ENCODE results near the gene PRAMEF2. TPM values are rescaled to one million over a fixed set of nuclear protein-coding genes. Genes with fewer than 3 reads are reported as not detected.

PRAMEF2 gene
- total RNA-seq, 1 donor from 2014 or later = not detected

Other genes with a start within 250 kb of the PRAMEF2 start
- 79.6 TPM for gene DHRS3, start 238.9 kb upstream of the PRAMEF2 start, total RNA-seq
- gene AADACL4, start 213.0 kb upstream of the PRAMEF2 start, total RNA-seq = not detected
- gene AADACL3, start 141.0 kb upstream of the PRAMEF2 start, total RNA-seq = not detected
- gene CFAP107, start 110.9 kb upstream of the PRAMEF2 start, total RNA-seq = not detected
- gene PRAMEF12, start 83.3 kb upstream of the PRAMEF2 start, total RNA-seq = not detected
- not detected for gene PRAMEF1, start 65.7 kb upstream of the PRAMEF2 start, total RNA-seq
- gene PRAMEF11, start 25.7 kb upstream of the PRAMEF2 start, total RNA-seq = not detected
- gene HNRNPCL1, start 8.4 kb upstream of the PRAMEF2 start, total RNA-seq = not detected
- gene PRAMEF4, start 29.1 kb downstream of the PRAMEF2 start, total RNA-seq = not detected
- not detected for gene PRAMEF10, start 41.2 kb downstream of the PRAMEF2 start, total RNA-seq
- gene PRAMEF7, start 59.5 kb downstream of the PRAMEF2 start, total RNA-seq = not detected
- not detected for gene PRAMEF6, start 90.5 kb downstream of the PRAMEF2 start, total RNA-seq
- gene PRAMEF27, start 199.5 kb downstream of the PRAMEF2 start, total RNA-seq = not detected
- not detected for gene HNRNPCL3, start 203.7 kb downstream of the PRAMEF2 start, total RNA-seq
- not detected for gene PRAMEF25, start 213.7 kb downstream of the PRAMEF2 start, total RNA-seq

All from left ventricle myocardium superior (tissue), 1 donor.